GM19099 (cell line): Measurements from ENCODE around the gene SYT12.

ENCODE experiments used
- POLR2A ChIP-seq: IDR thresholded peaks from 3 replicates; pipeline ENCODE4 v1.6.1; 2011; ENCODE audit warnings: low read depth; ENCODE audit not compliant: insufficient read length; ENCODE audit errors: extremely low read depth

SYT12 gene

DNA sequence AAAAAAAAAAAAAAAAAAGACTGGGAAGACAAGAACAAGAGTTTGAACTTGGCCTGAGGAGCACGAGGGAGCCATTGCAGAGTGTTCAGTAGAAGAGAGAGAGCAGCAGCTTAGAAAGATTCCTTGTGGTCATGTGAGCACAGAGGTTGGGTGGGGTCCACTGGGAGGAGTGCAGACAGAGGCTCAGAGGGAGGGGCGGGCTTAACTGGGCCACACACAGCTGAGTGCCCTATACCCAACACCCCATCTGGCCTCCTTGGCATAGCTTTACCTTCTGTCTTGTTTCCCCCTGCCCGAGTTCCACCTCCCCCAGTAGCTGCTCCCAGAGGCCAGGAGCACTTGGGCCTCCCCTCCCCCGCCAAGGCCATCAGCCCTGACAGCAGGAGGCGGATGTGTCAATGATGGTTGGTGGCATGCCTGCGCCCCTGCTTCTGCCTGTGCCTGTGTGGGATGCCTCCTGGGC lies 35.7 kb upstream of the SYT12 start:
- TF ChIP-seq POLR2A: no peak

DNA sequence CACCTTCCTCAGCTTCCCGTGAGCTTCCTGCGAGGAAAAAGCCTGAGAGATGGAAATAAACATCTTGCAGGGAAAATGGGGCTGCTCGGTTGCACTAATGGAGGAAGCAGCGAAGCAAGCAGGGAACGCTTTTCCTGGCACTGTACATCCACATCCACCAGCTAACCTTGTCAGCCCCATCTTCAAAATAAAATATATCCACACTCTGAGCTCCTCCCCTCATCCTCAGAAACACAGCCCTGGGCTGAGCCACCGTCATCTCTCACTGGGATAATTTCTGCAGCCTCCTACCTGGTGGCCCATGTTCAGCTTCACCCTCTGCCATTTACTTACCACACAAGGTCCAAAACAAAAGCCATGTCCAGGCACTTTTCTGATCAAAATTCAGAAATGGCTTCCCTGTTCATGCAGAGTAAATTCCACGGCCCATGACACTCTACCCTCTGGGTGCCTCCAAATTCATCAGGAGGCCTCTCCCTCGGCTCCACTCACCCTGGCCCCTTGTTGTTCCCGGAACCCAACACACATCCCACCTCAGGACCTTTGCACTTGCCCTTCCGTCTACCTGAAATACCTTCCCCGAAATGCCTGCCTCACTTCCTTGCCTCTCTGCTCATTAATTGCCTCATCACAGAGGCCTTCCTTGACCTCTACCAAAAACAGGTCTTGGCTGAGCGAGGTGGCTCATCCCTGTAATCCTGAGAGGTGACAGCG lies 34.9 kb upstream of the SYT12 start:
- no peak for TF ChIP-seq POLR2A

GRCh38 chr11:66992041-66992440 lies 30.9 kb upstream of the SYT12 start:
- no peak for TF ChIP-seq POLR2A

DNA sequence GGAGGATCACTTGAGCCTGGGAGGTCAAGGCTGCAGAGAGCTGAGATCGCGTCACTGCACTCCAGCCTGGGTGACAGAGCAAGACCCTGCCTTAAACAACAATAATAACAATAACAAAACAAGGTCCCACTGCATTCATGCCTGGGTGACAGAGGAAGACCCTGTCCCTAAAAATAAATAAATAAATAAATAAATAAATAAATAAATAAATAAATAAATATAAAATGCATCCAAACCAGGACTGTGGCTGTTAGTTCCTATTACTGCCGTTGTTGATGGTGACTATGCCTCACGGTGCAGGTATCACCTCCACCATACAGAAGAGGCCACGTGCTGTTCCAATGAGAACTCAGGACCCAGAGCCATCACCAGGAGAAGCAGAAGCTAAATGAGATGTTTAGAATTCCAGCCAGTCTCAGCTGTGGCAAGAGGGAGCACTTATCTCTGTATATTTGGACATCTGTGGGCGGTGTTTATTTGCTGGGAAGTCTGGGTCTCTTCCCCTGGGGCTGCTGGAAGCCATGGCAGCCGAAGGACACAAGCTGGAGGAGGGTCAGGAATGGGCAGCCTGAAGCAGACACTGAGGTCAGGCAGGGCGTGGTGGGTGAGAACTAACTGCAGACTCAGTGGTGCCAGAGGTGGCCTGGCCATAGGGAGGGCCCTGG lies 26.2 kb upstream of the SYT12 start:
- TF ChIP-seq POLR2A: no peak

- no peak for TF ChIP-seq POLR2A
Observed at GRCh38 chr11:66999555-66999954, 23.4 kb upstream of the SYT12 start.

GRCh38 chr11:67001332-67001731 lies 21.6 kb upstream of the SYT12 start:
- TF ChIP-seq POLR2A: no peak

DNA sequence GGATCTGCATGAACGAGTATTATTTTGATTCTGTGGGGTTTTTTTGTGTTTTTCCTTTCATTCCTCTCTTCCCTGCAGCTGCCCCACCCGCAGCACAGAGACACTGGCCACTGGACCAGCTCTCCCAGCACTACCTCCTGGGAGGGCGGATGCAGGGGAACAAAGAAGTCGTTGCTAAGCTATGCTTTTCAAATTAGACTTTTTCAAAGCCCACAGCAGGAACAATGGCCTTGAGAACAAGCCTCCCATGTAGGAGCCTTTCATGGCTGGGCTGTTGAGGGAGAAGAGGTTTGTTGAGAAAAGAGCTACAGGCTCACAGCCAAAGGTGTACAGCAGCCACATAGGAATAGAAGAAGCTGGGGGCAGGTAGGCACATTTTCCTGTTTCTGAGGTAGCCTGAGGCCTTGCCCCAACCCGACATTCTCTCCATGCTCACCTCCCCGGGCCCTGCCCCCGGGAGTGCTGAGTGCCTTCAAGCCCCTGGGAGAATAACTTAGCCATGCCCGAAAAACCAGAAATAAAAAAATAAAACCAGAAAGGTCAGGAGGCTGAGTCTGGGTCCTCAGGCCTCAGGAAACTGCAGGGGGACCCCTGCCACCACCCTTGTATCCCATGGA lies 20.5 kb upstream of the SYT12 start:
- no peak for TF ChIP-seq POLR2A

- no peak for TF ChIP-seq POLR2A
Observed at GRCh38 chr11:67002921-67003411, 20.0 kb upstream of the SYT12 start.

DNA sequence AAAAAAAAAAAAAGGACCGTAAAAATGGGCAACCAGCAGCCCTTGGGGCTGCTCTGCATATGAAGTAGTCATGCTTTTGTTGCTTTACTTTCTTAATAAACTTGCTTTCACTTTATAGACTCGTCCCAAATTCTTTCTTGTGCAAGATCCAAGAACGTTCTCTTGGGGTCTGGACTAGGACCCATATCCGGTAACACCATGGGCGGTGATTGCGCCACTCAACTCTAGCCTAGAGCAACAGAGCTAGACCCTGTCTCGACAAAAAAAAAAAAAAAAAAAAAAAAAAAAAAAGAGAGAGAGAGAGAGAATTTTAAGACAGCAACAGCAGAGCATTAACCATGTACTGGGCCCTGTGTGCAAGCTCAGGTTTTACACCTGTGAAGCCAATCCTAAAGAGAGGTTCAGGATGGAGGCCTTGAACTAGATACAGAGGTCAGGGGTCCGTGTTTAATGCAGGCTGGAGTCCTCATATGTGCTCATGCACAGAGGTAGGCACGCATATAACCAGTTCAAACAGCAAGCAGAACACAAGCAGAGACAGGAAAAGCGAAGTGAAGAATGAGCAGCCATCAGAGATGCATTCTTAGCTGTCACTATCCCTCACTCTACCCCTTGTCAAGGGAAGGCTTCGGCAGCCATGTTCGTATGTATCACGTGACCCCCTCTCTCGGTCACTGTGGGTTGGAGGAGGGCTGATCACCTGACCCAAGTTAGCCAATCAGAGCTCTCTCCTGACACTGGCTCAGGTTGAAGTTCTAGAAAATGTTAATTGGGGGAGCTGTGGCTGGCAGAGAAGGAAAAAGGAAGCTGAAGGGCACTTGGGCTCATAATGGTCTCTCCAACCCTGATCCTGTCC lies 16.7 kb upstream of the SYT12 start:
- no peak for TF ChIP-seq POLR2A

GRCh38 chr11:67007126-67007525 lies 15.8 kb upstream of the SYT12 start:
- TF ChIP-seq POLR2A: no peak

DNA sequence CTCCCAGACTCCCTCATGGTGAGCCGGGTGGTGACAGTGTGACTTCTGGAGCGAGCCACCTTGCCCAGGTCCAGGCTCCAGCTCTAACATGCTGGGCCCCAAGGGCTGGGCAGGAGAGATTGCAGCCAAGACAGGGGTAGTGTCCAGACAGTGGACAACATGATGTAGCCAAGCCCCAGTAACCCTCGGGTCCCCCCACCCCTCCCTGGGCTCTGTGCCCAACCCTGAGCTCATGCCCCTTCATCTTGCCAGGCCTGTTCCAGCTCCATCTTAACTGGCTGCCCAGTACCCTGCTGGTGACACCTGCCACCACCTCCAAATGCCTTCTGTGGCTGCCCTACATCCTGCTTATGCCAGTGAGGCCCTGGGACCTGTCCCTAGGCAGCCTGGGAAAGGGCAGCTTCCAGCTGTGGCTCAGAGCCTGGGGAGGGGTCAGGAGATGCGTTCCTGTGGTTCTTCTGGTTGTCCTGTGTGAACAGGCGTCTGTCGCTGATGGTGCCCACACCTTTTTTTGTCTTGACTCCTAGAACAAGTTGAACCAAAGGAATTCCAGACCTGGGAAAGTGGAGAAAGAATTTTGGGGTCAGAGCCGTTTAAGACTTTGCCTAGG lies 12.5 kb upstream of the SYT12 start:
- TF ChIP-seq POLR2A: no peak

GRCh38 chr11:67013511-67014045 lies 9.4 kb upstream of the SYT12 start:
- no peak for TF ChIP-seq POLR2A

GRCh38 chr11:67014343-67014742 lies 8.6 kb upstream of the SYT12 start:
- TF ChIP-seq POLR2A: no peak

- no peak for TF ChIP-seq POLR2A
Observed at GRCh38 chr11:67015048-67015447, 7.9 kb upstream of the SYT12 start.
